K562 treated with DMSO at 1 percent for 4 hours (cell line): ENCODE measurements around the gene DCAF12L2. TPM values are rescaled to one million over a fixed set of nuclear protein-coding genes. Genes with fewer than 3 reads are reported as not detected.

Source experiments
- total RNA-seq: library from RNA; unstranded; fragments of 300-600 nt; gene quantifications from 2 replicates; pipeline ENCODE4 v1.2.3, GENCODE V29; 2022; ENCODE audit not compliant: insufficient read depth

DCAF12L2 gene
- not detected in 2 replicates for total RNA-seq

GRCh38 chrX:126165721-126166461 lies at the start of gene DCAF12L2:
TSS of gene DCAF12L2 (minus strand) at chrX:126166289. CDS start at chrX:126165924, 365 bp downstream.

